ENCODE results near the gene DHDH. TPM values are rescaled to one million over a fixed set of nuclear protein-coding genes. Genes with fewer than 3 reads are reported as not detected.
A peak's percentile ranks its signal among the peaks of the same experiment; 100 is the strongest.

Gene DHDH
- total and polyA plus RNA-seq, 2 experiments from 2014 or later, result 0.69 to 4.7 TPM

DNA sequence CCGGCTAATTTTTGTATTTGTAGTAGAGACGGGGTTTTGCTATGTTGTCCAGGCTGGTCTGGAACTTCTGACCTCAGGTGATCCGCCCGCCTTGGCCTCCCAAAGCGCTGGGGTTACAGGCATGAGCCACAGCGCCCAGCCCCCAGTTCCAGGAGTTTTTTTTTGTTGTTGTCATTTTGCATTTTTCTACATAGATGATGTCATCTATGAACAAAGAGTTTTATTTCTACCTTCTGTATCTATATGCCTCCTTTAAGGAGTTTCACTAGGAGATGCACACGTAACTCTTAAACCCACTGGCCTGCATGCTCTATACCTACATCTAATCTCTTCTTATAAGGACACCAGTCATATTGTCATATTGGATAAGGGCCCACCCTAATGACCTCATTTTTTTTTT lies 4.8 kb downstream of the DHDH start (continued):
- TF ChIP-seq ZNF331 (CRISPR knock-in tag; IDR thresholded peaks at IDR 0.05; ENCODE audit: low read depth) (no peak), EZH2 (IDR thresholded peaks at IDR 0.05; ENCODE audit: low read depth, unreplicated experiment) (no peak), POLR2AphosphoS5 (IDR thresholded peaks at IDR 0.05; ENCODE audit: low read depth) (no peak), JUNB (IDR thresholded peaks at IDR 0.05; ENCODE audit: unreplicated experiment) (no peak)
- TF ChIP-seq, protein P1, sequence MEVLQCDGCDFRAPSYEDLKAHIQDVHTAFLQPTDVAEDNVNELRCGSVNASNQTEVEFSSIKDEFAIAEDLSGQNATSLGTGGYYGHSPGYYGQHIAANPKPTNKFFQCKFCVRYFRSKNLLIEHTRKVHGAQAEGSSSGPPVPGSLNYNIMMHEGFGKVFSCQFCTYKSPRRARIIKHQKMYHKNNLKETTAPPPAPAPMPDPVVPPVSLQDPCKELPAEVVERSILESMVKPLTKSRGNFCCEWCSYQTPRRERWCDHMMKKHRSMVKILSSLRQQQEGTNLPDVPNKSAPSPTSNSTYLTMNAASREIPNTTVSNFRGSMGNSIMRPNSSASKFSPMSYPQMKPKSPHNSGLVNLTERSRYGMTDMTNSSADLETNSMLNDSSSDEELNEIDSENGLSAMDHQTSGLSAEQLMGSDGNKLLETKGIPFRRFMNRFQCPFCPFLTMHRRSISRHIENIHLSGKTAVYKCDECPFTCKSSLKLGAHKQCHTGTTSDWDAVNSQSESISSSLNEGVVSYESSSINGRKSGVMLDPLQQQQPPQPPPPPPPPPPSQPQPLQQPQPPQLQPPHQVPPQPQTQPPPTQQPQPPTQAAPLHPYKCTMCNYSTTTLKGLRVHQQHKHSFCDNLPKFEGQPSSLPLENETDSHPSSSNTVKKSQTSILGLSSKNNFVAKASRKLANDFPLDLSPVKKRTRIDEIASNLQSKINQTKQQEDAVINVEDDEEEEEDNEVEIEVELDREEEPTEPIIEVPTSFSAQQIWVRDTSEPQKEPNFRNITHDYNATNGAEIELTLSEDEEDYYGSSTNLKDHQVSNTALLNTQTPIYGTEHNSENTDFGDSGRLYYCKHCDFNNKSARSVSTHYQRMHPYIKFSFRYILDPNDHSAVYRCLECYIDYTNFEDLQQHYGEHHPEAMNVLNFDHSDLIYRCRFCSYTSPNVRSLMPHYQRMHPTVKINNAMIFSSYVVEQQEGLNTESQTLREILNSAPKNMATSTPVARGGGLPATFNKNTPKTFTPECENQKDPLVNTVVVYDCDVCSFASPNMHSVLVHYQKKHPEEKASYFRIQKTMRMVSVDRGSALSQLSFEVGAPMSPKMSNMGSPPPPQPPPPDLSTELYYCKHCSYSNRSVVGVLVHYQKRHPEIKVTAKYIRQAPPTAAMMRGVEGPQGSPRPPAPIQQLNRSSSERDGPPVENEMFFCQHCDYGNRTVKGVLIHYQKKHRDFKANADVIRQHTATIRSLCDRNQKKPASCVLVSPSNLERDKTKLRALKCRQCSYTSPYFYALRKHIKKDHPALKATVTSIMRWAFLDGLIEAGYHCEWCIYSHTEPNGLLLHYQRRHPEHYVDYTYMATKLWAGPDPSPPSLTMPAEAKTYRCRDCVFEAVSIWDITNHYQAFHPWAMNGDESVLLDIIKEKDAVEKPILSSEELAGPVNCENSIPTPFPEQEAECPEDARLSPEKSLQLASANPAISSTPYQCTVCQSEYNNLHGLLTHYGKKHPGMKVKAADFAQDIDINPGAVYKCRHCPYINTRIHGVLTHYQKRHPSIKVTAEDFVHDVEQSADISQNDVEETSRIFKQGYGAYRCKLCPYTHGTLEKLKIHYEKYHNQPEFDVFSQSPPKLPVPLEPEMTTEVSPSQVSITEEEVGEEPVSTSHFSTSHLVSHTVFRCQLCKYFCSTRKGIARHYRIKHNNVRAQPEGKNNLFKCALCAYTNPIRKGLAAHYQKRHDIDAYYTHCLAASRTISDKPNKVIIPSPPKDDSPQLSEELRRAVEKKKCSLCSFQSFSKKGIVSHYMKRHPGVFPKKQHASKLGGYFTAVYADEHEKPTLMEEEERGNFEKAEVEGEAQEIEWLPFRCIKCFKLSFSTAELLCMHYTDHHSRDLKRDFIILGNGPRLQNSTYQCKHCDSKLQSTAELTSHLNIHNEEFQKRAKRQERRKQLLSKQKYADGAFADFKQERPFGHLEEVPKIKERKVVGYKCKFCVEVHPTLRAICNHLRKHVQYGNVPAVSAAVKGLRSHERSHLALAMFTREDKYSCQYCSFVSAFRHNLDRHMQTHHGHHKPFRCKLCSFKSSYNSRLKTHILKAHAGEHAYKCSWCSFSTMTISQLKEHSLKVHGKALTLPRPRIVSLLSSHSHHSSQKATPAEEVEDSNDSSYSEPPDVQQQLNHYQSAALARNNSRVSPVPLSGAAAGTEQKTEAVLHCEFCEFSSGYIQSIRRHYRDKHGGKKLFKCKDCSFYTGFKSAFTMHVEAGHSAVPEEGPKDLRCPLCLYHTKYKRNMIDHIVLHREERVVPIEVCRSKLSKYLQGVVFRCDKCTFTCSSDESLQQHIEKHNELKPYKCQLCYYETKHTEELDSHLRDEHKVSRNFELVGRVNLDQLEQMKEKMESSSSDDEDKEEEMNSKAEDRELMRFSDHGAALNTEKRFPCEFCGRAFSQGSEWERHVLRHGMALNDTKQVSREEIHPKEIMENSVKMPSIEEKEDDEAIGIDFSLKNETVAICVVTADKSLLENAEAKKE (CRISPR knock-in tag; IDR thresholded peaks at IDR 0.05), result no peak

DNA sequence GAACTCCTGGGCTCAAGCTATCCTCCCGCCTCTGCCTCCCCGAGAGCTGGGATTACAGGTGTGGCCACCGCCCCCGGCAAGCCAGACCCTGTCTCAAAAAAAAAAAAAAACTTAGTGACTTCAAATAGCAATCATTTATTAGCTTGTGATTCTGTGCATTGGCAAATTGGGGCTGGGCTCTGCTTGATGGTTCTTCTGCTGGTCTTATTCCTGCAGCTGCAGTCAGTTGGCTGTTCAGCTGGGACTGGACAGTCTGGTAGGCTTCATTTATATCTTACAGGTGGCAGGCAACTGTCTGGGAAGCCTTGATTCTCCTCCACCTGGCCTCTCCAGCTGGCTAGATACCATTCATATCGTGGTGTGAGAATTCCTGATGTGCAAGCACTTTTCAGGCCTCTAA lies 7.4 kb downstream of the DHDH start:
- Mint-ChIP-seq H3K9me3 (peaks cover 2% of the 10 kb centered on the region; the same call in 1 of the 3 replicates), H3K27me3 (ENCODE audit: insufficient read depth, low read depth, poor library complexity) (peaks cover 6% of the 10 kb centered on the region), H3K4me3 (no peak overlapping the region), H3K4me1 (no peaks in the 10 kb centered on the region; the same call in 2 of the 3 replicates), H3K27ac (no peak overlapping the region), H3K36me3 (ENCODE audit: low read depth) (peaks cover 30% of the 10 kb centered on the region)
- no peak overlapping the region for H3K27ac ChIP-seq (ENCODE audit: low read depth)
- H4K20me1 ChIP-seq (replicated peaks; ENCODE audit: insufficient read depth), result no peaks in the 10 kb centered on the region
- H3K27me3 ChIP-seq (ENCODE audit: insufficient read depth), result no peaks in the 10 kb centered on the region
- no peak for ATAC-seq
- no peaks in the 10 kb centered on the region for H3K4me1 ChIP-seq (ENCODE audit: insufficient read depth)
- no peaks in the 10 kb centered on the region for H3K79me2 ChIP-seq (replicated peaks; ENCODE audit: insufficient read depth)
- H3K4me3 ChIP-seq, result no peak overlapping the region
- H2AFZ ChIP-seq, result no peak overlapping the region
- no peak overlapping the region for H3K4me2 ChIP-seq
- DNase-seq (ENCODE audit: low spot score), result no peak
- no peaks in the 10 kb centered on the region for H3K36me3 ChIP-seq (ENCODE audit: insufficient read depth)
- H3K9me2 ChIP-seq (ENCODE audit: insufficient read depth), result no peaks in the 10 kb centered on the region
- no peak for TF ChIP-seq EZH2 (IDR thresholded peaks at IDR 0.05; ENCODE audit: low read depth, unreplicated experiment)
- TF ChIP-seq, protein P2, sequence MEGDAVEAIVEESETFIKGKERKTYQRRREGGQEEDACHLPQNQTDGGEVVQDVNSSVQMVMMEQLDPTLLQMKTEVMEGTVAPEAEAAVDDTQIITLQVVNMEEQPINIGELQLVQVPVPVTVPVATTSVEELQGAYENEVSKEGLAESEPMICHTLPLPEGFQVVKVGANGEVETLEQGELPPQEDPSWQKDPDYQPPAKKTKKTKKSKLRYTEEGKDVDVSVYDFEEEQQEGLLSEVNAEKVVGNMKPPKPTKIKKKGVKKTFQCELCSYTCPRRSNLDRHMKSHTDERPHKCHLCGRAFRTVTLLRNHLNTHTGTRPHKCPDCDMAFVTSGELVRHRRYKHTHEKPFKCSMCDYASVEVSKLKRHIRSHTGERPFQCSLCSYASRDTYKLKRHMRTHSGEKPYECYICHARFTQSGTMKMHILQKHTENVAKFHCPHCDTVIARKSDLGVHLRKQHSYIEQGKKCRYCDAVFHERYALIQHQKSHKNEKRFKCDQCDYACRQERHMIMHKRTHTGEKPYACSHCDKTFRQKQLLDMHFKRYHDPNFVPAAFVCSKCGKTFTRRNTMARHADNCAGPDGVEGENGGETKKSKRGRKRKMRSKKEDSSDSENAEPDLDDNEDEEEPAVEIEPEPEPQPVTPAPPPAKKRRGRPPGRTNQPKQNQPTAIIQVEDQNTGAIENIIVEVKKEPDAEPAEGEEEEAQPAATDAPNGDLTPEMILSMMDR (conservative IDR thresholded peaks at IDR 0.05; ENCODE audit: low read depth in 2 of 2), result no peak
- TF ChIP-seq ZNF331 (CRISPR knock-in tag; IDR thresholded peaks at IDR 0.05; ENCODE audit: low read depth), result peak; percentile 54; the same call in 1 of the 2 replicates
- H3F3A ChIP-seq (replicated peaks; ENCODE audit: low read depth), result no peaks in the 10 kb centered on the region

Data from GM23338 (cell line).